NT2/D1 (cell line): ENCODE results near the gene GLT1D1.

Source experiments
- DNase-seq: peaks from one replicate; pipeline ENCODE4 v3.0.0-alpha.2; 2011; ENCODE audit warnings: low read depth, low spot score
- H3K27me3 ChIP-seq: 2 replicates; pipeline ENCODE4 v1.6.0; 2011; ENCODE audit warnings: mild to moderate bottlenecking; ENCODE audit not compliant: insufficient read length, insufficient read depth
- H3K36me3 ChIP-seq: 2 replicates; pipeline ENCODE4 v1.6.1; 2011; ENCODE audit warnings: mild to moderate bottlenecking, low read length, mixed read lengths; ENCODE audit not compliant: insufficient read depth, insufficient read length
- H3K4me1 ChIP-seq: 2 replicates; pipeline ENCODE4 v1.5.1; 2011; ENCODE audit not compliant: insufficient read depth, insufficient read length
- H3K4me3 ChIP-seq: 2 replicates; pipeline ENCODE4 v1.5.1; 2011; ENCODE audit warnings: low read depth; ENCODE audit not compliant: insufficient read length
- H3K9ac ChIP-seq: 2 replicates; pipeline ENCODE4 v1.6.0; 2011; ENCODE audit warnings: low read depth; ENCODE audit not compliant: insufficient read length
- H3K9me3 ChIP-seq: 2 replicates; pipeline ENCODE4 v1.5.1; 2011; ENCODE audit warnings: mild to moderate bottlenecking, low read length; ENCODE audit not compliant: insufficient read depth
- SUZ12 ChIP-seq: IDR thresholded peaks from 2 replicates; pipeline ENCODE4 v1.6.1; 2011; ENCODE audit not compliant: insufficient read length, insufficient read depth; ENCODE audit errors: extremely low read depth
- YY1 ChIP-seq: IDR thresholded peaks from 2 replicates; pipeline ENCODE4 v1.6.1; 2011; ENCODE audit not compliant: insufficient read length, insufficient read depth
- ZNF274 ChIP-seq: IDR thresholded peaks from 2 replicates; pipeline ENCODE4 v1.6.1; 2011; ENCODE audit warnings: mild to moderate bottlenecking, low read depth, low read length

Gene GLT1D1

DNA sequence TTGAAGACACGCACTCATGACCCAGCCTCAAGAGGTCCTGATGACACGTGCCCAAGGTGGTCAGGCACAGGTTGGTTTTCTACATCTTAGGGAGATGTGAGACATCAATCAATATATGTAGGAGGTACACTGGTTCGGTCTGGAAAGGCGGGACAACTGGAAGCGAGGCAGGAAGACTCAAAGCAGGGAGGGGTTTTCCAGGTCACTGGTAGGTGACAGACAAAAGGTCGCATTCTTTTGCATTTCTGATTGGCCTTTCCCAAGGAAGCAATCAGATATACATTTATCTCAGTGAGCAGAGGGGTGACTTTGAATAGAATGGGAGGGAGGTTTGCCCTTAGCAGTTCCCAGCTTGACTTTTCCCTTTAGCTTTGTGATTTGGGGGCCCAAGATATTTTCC is 38.6 kb downstream of the GLT1D1 start:
- Histone ChIP-seq H3K4me3 (no peak overlapping the region), H3K9me3 (no peaks in the 10 kb centered on the region), H3K4me1 (no peaks in the 10 kb centered on the region), H3K27me3 (no peaks in the 10 kb centered on the region), H3K36me3 (no peaks in the 10 kb centered on the region), H3K9ac (no peak overlapping the region)
- no peak for TF ChIP-seq ZNF274
- no peak for TF ChIP-seq SUZ12
- no peak for TF ChIP-seq YY1
- DNase-seq: no peak

GRCh38 chr12:128903236-128903635 is 50.0 kb downstream of the GLT1D1 start:
- TF ChIP-seq ZNF274 (no peak), SUZ12 (no peak), YY1 (no peak)
- H3K27me3 ChIP-seq: no peaks in the 10 kb centered on the region
- H3K9me3 ChIP-seq: no peaks in the 10 kb centered on the region
- DNase-seq: no peak
- no peaks in the 10 kb centered on the region for H3K36me3 ChIP-seq
- H3K4me1 ChIP-seq: no peaks in the 10 kb centered on the region
- no peak overlapping the region for H3K9ac ChIP-seq
- H3K4me3 ChIP-seq: no peak overlapping the region

DNA sequence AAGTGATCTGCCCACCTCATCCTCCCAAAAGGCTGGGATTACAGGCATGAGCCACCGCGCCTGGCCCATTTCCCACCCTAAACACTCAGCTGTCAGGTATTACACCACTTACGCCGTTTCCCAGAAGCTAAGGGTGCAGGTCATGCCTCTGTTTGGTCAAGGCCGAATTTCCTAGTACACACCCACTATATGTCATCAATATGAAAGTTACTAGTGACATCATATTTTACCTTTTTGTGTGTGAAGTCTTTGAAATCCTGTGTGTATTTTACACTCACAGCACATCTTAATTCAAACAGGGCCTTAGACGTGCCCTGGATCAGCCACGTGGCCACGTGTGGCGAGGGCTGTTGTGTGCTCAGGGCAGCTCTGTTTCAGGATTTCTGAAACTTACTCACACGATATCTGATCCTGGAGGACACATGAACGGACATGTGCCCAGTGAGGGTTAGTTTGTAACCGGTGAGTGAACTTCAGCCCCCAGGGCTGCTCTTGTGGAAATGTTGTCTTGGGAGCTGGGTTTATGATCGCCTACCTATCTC is 51.8 kb downstream of the GLT1D1 start:
- no peak for DNase-seq
- no peaks in the 10 kb centered on the region for H3K9me3 ChIP-seq
- H3K4me3 ChIP-seq: no peak overlapping the region
- H3K4me1 ChIP-seq: no peaks in the 10 kb centered on the region
- H3K9ac ChIP-seq: no peak overlapping the region
- no peak for TF ChIP-seq ZNF274
- TF ChIP-seq YY1: no peak
- TF ChIP-seq SUZ12: no peak
- no peaks in the 10 kb centered on the region for H3K36me3 ChIP-seq
- H3K27me3 ChIP-seq: no peaks in the 10 kb centered on the region

DNA sequence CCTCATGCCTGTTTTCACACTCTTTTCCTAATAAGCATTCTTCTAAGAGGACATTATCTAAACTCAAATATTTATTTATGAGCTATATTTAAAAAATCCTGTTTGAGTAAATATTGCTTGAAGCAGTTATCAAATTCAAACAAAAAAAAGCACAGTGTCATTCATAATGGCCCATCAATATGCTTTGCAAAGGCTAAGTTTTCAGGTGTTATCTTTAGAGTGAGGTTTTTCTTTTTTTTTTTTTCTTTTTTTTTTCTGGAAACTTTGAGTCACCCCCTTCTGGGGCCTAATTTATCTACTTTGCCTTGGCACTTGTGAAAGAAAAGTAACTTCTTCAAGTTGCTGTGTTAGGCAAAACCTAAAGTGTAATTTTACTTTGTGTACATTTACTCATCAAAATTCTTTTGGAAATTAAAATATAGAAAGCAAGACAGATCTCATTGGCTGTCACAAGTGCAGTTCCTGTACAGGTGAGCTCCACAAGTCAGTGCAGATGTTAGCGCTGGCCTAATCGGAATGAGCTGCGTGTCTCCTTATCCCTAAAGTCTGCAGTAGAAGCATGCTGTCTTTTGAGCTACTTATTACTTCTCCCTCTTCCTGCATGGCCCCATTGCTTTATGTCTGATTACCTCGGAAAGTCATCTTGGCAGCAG is 53.3 kb downstream of the GLT1D1 start:
- no peaks in the 10 kb centered on the region for H3K27me3 ChIP-seq
- no peaks in the 10 kb centered on the region for H3K36me3 ChIP-seq
- H3K4me1 ChIP-seq: peaks cover 3% of the 10 kb centered on the region
- H3K4me3 ChIP-seq: no peak overlapping the region
- H3K9ac ChIP-seq: no peak overlapping the region
- H3K9me3 ChIP-seq: no peaks in the 10 kb centered on the region
- no peak for DNase-seq
- TF ChIP-seq ZNF274: no peak

- TF ChIP-seq ZNF274 (no peak), YY1 (no peak), SUZ12 (no peak)
- Histone ChIP-seq H3K4me1 (peaks cover 3% of the 10 kb centered on the region), H3K9me3 (no peaks in the 10 kb centered on the region), H3K4me3 (no peak overlapping the region), H3K36me3 (no peaks in the 10 kb centered on the region), H3K9ac (no peak overlapping the region), H3K27me3 (no peaks in the 10 kb centered on the region)
- no peak for DNase-seq
Measured at GRCh38 chr12:128908254-128908653, 55.0 kb downstream of the GLT1D1 start.

DNA sequence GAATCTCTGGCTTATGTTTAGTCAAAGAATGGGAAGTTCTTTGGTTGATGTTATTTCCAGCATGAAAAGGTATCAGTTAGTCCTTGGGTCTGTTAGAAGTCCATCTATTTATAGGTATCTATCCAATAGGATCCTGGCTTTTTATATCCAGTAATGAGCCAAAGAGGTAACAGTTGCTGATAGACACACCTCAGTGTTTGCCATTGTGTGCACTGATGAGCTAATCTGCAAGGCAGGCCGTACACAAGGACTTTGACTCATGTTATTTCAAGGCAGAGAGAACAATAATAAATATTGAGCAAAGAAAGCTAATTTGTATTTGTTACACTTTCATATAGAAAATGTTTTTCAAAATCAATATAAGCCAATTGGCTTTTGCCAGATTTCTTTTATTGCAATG is 56.4 kb downstream of the GLT1D1 start:
- Histone ChIP-seq H3K36me3 (no peaks in the 10 kb centered on the region), H3K27me3 (no peaks in the 10 kb centered on the region), H3K9ac (no peak overlapping the region), H3K4me3 (no peak overlapping the region), H3K4me1 (peaks cover 3% of the 10 kb centered on the region), H3K9me3 (no peaks in the 10 kb centered on the region)
- no peak for DNase-seq
- TF ChIP-seq ZNF274: no peak

DNA sequence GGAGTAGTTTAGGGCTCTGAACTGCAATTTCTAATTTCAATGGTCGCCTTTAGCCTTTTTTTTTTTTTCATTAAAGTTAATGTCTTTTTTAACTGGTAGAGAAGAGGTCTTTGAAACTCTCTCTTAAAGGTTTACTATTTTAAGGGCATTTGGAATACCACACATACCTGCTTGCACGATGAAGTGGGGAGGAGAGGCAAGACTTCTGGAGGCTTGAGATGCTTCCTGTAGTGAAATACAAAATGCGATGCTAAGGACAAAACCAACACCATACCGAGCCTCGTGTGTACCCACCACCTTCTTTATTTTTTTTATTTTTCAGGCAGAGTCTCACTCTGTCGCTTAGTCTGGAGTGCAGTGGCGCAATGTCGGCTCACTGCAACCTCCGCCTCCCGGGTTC is 57.4 kb downstream of the GLT1D1 start:
- Histone ChIP-seq H3K9ac (no peak overlapping the region), H3K4me3 (no peak overlapping the region), H3K4me1 (peaks cover 3% of the 10 kb centered on the region), H3K36me3 (no peaks in the 10 kb centered on the region), H3K9me3 (no peaks in the 10 kb centered on the region), H3K27me3 (no peaks in the 10 kb centered on the region)
- TF ChIP-seq ZNF274: no peak
- no peak for TF ChIP-seq SUZ12
- no peak for TF ChIP-seq YY1
- no peak for DNase-seq
